ENCODE results near the gene SGCD.

GRCh38 chr5:156431956-156432829 is 105.2 kb downstream of the SGCD start:
- TF ChIP-seq POLR2AphosphoS5 (IDR thresholded peaks at IDR 0.05; ENCODE audit: low read depth, low read length) (no peak), CTCF (IDR thresholded peaks at IDR 0.05) (no peak)

Data from Panc1 (cell line).